GM18873 (cell line): Measurements from ENCODE around the gene BTBD9.

Experiments
- ATAC-seq: cut with Tn5 transposase; IDR thresholded peaks from one replicate; pipeline ENCODE4 v1.9.1; 2021; ENCODE audit warnings: mild to moderate bottlenecking, moderate library complexity, moderate number of reproducible peaks; ENCODE audit not compliant: unreplicated experiment, low FRiP score

BTBD9 gene

GRCh38 chr6:38603496-38603895 is 36.2 kb downstream of the BTBD9 start:
- no peak for ATAC-seq

GRCh38 chr6:38599966-38600550 is 39.7 kb downstream of the BTBD9 start:
- ATAC-seq: no peak

DNA sequence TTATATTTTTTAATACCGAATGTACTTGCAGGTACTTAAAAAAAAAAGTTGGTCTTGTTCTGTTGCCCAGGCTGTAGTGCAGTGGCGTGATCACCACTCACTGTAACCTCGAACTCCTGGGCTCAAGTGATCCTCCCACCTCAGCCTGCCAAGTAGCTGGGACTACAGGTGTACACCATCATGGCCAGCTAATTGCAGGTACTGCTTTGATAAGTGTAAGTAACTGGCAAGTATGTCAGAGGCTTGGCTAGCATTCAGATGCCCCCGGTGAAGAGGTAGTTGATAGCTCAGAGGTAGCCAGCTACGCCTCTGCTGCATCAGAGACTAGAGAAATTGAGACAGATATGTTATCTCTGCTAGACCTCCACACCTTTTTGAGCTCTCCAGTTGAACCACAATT is 40.5 kb downstream of the BTBD9 start:
- ATAC-seq: no peak

- no peak for ATAC-seq
Observed at GRCh38 chr6:38593998-38594665, 45.6 kb downstream of the BTBD9 start.

DNA sequence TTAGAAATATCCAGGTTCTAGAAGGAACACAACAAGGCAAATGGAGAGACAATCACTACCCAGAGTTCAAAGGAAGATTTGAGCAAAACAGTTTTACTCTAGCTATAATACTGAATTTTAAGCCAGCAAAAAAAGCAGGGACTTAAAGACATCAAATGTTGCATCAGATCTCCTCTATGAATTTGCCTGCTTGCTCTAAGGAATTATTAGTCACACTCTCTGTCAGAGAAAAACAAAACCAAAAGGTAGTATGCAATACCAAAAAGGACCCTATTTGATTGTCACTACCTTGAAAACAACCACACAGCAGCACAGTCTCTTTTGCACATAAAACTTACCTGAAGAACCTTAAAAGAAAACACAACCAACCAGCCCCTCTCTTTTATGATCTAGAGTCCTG is 46.3 kb downstream of the BTBD9 start:
- no peak for ATAC-seq

- no peak for ATAC-seq
Observed at GRCh38 chr6:38591439-38591838, 48.3 kb downstream of the BTBD9 start.

GRCh38 chr6:38589367-38589720 is 50.4 kb downstream of the BTBD9 start:
- ATAC-seq: no peak

DNA sequence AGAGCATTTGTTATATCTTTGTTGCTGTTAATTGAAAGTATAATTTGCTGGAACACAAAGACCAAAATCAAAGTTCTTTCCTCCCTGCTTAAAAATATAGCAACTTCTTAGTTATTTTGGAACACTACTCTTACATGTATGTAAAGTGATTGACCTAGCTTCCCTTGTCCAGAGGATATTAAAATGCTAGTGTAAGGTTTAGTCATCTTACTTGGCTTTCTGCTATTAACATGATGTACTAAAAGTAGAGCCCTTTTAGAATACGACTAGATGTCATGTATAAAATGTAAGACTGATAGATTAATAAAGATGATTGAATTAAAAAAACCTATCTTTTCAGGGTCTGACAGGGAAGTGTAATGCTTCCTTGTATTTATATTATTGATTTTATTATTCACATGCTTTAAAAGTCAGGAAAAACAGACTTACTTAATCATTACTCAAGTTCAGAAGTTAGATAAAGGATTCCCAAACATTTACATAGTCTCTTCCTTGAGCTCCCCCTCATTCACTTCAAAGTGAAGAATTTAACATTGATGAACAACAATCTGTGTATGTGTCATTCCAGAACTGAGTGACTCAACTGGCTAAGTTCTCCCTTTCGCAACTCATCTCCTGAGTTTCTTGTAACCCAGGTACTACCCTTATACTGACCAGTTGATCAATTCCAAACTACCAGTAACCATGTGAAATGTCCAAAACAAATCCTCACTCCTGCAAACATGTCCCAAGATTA is 50.9 kb downstream of the BTBD9 start:
- no peak for ATAC-seq

GRCh38 chr6:38587766-38588362 is 51.9 kb downstream of the BTBD9 start:
- no peak for ATAC-seq

DNA sequence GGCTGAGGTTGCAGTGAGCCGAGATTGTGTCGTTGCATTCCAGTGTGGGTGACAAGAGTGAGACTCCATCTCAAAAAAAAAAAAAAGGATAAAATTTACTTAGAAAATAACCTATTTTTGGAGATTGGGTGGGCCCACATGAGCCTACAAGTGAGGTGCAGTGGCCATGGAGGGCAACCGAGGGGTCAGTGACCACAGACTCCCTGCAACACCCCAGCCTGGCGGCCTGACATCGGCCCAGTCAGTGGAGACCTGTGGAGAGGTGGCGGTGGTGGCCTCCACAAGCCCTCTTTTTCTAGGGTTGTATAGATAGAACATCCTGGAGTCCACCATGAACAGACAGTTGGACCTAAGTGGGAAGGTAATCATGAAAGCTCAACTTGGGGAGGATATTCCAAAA is 52.7 kb downstream of the BTBD9 start:
- ATAC-seq: no peak

DNA sequence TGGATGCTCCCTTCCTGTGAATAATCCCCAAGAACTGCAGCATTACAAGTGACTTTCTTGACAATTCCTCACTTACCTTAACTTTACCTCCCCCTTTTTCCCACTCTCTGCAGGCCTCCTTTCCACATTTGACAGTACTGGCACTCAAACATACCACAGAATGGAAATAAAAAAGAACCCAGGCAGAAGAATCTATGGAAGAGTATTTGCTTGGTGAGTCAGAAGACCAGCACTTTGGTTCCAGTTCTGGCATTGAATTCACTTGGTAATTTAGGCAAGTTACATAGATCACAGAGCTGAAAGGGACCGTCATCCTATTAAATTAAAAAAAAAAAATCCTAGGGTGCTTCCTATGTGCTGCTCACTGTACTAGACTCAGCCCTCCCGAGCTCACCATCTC is 55.0 kb downstream of the BTBD9 start:
- ATAC-seq: no peak

GRCh38 chr6:38583523-38583922 is 56.2 kb downstream of the BTBD9 start:
- no peak for ATAC-seq

GRCh38 chr6:38580030-38580429 is 59.7 kb downstream of the BTBD9 start:
- no peak for ATAC-seq

GRCh38 chr6:38579010-38579628 is 60.6 kb downstream of the BTBD9 start:
- ATAC-seq: no peak

DNA sequence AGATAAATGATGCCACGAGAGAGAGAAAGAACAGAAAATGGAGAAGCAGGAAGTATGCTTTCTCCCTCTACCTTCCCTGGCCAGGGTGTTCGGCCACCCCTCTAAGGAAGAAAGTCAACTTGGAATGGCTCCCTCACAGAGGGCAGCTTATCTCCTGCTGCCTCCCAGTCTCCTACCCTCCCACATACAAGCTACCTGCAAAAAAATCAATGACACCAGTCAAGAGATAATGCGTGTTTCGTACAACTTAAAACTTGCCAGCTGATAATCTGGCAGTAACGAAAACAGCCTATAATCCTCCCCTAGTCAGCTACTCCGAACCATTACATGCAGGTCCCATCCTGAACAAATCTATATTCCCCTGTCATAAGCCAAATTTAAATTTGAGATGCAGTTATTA is 61.7 kb downstream of the BTBD9 start:
- no peak for ATAC-seq

DNA sequence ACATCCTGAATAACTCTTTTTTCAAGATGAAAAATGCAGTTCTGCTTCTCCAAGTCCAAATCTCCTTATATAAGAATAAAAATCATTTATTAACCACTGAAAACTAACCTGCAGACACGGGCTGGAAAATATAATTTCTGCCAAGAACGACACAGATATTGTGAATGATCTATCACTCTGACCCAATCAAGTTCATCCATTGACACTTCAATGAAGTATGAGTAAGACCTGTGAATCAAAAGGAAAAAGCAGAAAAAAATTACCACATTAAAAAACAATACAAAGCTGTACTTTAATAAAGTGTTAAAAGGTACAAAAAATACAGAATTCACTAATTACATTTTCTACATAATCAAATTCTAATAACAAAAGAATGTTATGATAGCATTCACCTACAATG is 62.2 kb downstream of the BTBD9 start:
- ATAC-seq: no peak

- ATAC-seq: no peak
Observed at GRCh38 chr6:38573801-38574395, 65.8 kb downstream of the BTBD9 start.

DNA sequence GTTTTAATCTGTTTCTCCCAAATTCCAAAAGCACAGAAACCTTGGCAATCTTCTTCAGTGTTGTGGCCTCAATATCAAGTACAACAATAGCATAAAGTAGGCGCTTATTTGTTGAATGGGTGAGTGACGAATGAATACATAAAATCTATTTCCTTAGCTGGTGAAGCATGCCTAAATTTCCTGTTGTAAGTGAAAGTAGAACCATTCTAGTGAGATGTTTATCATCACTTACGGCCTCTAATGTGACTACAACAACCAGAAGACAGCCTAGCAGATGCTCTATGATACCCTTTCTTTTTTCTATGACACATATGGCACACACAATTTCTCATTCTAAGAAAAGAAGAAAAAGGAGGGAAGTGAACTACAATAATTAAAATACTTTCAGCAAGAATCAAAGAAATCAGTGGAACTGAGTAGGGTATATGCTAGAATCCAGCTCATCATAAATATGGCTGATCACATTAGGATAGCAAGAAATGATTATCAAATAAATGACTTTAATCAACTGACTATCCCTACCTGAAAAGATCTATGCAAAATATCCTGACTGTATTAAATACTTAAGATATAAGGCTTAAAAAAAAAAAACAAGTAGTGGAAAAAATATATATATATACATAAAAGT is 67.4 kb downstream of the BTBD9 start:
- ATAC-seq: no peak

- no peak for ATAC-seq
Observed at GRCh38 chr6:38571721-38572120, 68.0 kb downstream of the BTBD9 start.

- no peak for ATAC-seq
Observed at GRCh38 chr6:38570750-38571149, 69.0 kb downstream of the BTBD9 start.
